Sigmoid colon (tissue), 4 donors: ENCODE data around the gene LONRF2.

Source experiments
- EP300 ChIP-seq, 4 donors: sonication (generic); formaldehyde crosslinking; IDR thresholded peaks; one replicate each; pipeline ENCODE4 v1.6.1; 2017; ENCODE audit warnings: antibody characterized with exemption in 4 of 4
- POLR2A ChIP-seq, 2 donors: fragments of 450-650 bp; IDR thresholded peaks; one replicate each; pipeline ENCODE4 v1.6.1; 2016; ENCODE audit warnings: antibody characterized with exemption in 2 of 2, mild to moderate bottlenecking in 2 of 2, moderate library complexity in 2 of 2
- POLR2AphosphoS5 ChIP-seq, 4 donors: sonication (generic); formaldehyde crosslinking; IDR thresholded peaks; one replicate each; pipeline ENCODE4 v1.6.1; 2017; ENCODE audit warnings: antibody characterized with exemption in 4 of 4
- TF ChIP-seq, protein P1 (sequence below), 4 experiments: fragments of 450-650 bp in 3 of 4; fragments of 200-600 bp in 1 of 4; IDR thresholded peaks; one replicate each; pipeline ENCODE4 v1.5.1; 2016 to 2019; ENCODE audit warnings: antibody characterized with exemption in 4 of 4, mild to moderate bottlenecking in 3 of 4, moderate library complexity in 2 of 4

DNA sequence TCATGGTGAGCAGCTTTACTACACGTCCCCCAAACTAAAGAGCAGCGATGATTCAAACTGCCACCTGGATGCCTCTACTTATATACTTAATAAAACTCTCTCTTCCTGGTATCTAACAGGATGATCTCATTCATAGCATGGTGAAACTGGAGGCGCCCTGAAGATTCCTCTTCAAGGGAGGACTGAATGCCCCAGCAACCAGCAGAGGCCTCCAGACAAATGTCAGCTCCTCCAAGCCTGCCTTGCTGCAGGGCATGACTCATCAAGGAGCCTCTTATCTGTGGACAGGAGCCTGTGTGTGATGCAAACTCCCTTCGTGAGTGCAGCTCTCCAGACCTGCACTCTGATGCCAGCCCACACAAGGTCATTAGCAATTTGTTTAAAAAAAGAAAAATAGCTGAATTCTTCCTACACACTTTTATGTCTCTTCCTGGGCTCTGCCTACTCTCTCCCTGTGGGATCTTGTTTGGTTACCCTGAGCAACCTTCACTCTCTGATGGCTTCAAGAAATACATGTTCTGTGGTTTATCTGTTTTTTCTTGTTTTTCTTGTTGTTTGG lies 30.2 kb downstream of the LONRF2 start:
- TF ChIP-seq POLR2A (IDR thresholded peaks at IDR 0.05) (no peak), POLR2AphosphoS5 (IDR thresholded peaks at IDR 0.05) (peak in 2 of 4 donors; percentile 34 to 56), EP300 (IDR thresholded peaks at IDR 0.05) (no peak)
- TF ChIP-seq, protein P1, sequence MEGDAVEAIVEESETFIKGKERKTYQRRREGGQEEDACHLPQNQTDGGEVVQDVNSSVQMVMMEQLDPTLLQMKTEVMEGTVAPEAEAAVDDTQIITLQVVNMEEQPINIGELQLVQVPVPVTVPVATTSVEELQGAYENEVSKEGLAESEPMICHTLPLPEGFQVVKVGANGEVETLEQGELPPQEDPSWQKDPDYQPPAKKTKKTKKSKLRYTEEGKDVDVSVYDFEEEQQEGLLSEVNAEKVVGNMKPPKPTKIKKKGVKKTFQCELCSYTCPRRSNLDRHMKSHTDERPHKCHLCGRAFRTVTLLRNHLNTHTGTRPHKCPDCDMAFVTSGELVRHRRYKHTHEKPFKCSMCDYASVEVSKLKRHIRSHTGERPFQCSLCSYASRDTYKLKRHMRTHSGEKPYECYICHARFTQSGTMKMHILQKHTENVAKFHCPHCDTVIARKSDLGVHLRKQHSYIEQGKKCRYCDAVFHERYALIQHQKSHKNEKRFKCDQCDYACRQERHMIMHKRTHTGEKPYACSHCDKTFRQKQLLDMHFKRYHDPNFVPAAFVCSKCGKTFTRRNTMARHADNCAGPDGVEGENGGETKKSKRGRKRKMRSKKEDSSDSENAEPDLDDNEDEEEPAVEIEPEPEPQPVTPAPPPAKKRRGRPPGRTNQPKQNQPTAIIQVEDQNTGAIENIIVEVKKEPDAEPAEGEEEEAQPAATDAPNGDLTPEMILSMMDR (IDR thresholded peaks at IDR 0.05) = no peak
